Measurements from ENCODE around the gene PTPN14. TPM values are rescaled to one million over a fixed set of nuclear protein-coding genes. Genes with fewer than 3 reads are reported as not detected.
A peak's percentile ranks its signal among the peaks of the same experiment; 100 is the strongest.

PTPN14 gene
- total RNA-seq, 1 donor from 2014 or later: 43.7 TPM

GRCh38 chr1:214351551-214352277 lies 199.7 kb downstream of the PTPN14 start:
- Histone ChIP-seq H3K9me3 (no peaks in the 10 kb centered on the region), H3K27me3 (no peaks in the 10 kb centered on the region), H3K27ac (no peak overlapping the region), H3K4me1 (no peaks in the 10 kb centered on the region), H3K36me3 (peaks cover 16% of the 10 kb centered on the region), H3K4me3 (no peak overlapping the region)
- DNase-seq (no peak), ATAC-seq (no peak)
- TF ChIP-seq, protein P1, sequence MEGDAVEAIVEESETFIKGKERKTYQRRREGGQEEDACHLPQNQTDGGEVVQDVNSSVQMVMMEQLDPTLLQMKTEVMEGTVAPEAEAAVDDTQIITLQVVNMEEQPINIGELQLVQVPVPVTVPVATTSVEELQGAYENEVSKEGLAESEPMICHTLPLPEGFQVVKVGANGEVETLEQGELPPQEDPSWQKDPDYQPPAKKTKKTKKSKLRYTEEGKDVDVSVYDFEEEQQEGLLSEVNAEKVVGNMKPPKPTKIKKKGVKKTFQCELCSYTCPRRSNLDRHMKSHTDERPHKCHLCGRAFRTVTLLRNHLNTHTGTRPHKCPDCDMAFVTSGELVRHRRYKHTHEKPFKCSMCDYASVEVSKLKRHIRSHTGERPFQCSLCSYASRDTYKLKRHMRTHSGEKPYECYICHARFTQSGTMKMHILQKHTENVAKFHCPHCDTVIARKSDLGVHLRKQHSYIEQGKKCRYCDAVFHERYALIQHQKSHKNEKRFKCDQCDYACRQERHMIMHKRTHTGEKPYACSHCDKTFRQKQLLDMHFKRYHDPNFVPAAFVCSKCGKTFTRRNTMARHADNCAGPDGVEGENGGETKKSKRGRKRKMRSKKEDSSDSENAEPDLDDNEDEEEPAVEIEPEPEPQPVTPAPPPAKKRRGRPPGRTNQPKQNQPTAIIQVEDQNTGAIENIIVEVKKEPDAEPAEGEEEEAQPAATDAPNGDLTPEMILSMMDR (IDR thresholded peaks at IDR 0.05): no peak
- intact Hi-C loops (cut with DNase I): no loop called here

DNA sequence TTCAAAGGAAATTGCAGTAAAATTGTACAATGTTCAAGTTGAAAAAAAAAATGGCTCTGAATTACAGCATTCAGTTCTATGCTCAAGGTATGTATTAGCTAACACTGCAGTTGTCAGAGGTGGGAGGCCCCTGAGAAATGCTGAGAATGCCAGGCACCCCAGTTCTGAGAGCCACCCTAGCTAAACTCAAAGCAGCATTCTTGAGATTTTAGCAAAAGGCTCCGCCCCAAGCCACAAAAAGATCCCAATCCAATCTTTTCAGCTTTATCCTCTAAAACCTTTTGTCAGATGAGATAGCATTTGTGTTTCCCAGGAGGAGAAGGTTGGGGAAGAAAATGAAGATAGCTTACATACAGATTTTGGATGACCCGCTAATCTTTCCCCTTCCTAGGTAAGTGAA lies 201.6 kb downstream of the PTPN14 start:
- no peaks in the 10 kb centered on the region for H3K27me3 ChIP-seq
- ATAC-seq (peak; percentile 21), DNase-seq (no peak)
- no peak overlapping the region for H3K4me3 ChIP-seq
- no peaks in the 10 kb centered on the region for H3K4me1 ChIP-seq
- no peak overlapping the region for H3K27ac ChIP-seq
- no peaks in the 10 kb centered on the region for H3K9me3 ChIP-seq
- TF ChIP-seq, protein P1 (IDR thresholded peaks at IDR 0.05): no peak
- H3K36me3 ChIP-seq: peaks cover 7% of the 10 kb centered on the region
- intact Hi-C loops (cut with DNase I): no loop called here

DNA sequence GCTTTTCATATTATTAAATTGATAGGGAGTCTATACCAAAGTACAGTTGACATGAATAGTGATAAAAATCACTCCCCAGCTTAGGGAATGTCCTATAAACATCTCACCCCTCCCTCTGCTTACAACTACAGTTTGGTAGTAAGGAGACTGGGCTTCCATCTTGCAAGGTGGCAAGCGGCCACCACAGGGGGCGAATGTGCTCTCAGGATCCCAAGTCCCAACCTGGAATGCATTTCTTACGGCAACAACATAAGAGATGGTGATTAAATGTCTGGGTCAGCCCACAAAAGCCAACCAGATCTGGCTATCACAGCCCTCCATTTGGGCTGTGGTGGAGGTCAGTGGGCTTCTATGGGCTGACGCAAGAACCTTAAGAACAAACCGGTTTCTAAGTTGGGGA lies 202.4 kb downstream of the PTPN14 start:
- no peaks in the 10 kb centered on the region for H3K4me1 ChIP-seq
- intact Hi-C loops (cut with DNase I): no loop called here
- H3K27ac ChIP-seq: no peak overlapping the region
- no peak overlapping the region for H3K4me3 ChIP-seq
- TF ChIP-seq, protein P1 (IDR thresholded peaks at IDR 0.05): no peak
- peaks cover 7% of the 10 kb centered on the region for H3K36me3 ChIP-seq
- DNase-seq: no peak
- ATAC-seq: no peak
- H3K27me3 ChIP-seq: no peaks in the 10 kb centered on the region
- no peaks in the 10 kb centered on the region for H3K9me3 ChIP-seq

GRCh38 chr1:214344897-214345296 lies 206.5 kb downstream of the PTPN14 start:
- Histone ChIP-seq H3K4me1 (no peaks in the 10 kb centered on the region), H3K27me3 (no peaks in the 10 kb centered on the region), H3K4me3 (no peak overlapping the region), H3K36me3 (peaks cover 7% of the 10 kb centered on the region), H3K27ac (no peak overlapping the region), H3K9me3 (no peaks in the 10 kb centered on the region)
- intact Hi-C loops (cut with DNase I): no loop called here
- no peak for ATAC-seq
- TF ChIP-seq, protein P1 (IDR thresholded peaks at IDR 0.05): no peak
- DNase-seq: no peak

GRCh38 chr1:214342525-214342924 lies 208.9 kb downstream of the PTPN14 start:
- Histone ChIP-seq H3K9me3 (no peaks in the 10 kb centered on the region), H3K27me3 (no peaks in the 10 kb centered on the region), H3K4me1 (no peaks in the 10 kb centered on the region), H3K27ac (no peak overlapping the region), H3K36me3 (peaks cover 2% of the 10 kb centered on the region), H3K4me3 (no peak overlapping the region)
- intact Hi-C loops (cut with DNase I): no loop called here
- ATAC-seq (no peak), DNase-seq (no peak)
- TF ChIP-seq, protein P1 (IDR thresholded peaks at IDR 0.05): no peak

All from upper lobe of right lung (tissue), 1 donor.